ENCODE data around the gene PLB1. TPM values are rescaled to one million over a fixed set of nuclear protein-coding genes. Genes with fewer than 3 reads are reported as not detected.
"Not testable (repeated sequence)": the region's sequence is repeated elsewhere in the genome, so short reads cannot be mapped to it uniquely, and the experiment has no call there.

Gene PLB1
- polyA plus RNA-seq, 1 donor, result 2.0 TPM

GRCh38 chr2:28463893-28464292 lies 32.0 kb upstream of the PLB1 start:
- DNase-seq (ENCODE audit: low read depth), result no peak

- no peak for DNase-seq (ENCODE audit: low read depth)
Observed at GRCh38 chr2:28465148-28465885, 30.5 kb upstream of the PLB1 start.

DNA sequence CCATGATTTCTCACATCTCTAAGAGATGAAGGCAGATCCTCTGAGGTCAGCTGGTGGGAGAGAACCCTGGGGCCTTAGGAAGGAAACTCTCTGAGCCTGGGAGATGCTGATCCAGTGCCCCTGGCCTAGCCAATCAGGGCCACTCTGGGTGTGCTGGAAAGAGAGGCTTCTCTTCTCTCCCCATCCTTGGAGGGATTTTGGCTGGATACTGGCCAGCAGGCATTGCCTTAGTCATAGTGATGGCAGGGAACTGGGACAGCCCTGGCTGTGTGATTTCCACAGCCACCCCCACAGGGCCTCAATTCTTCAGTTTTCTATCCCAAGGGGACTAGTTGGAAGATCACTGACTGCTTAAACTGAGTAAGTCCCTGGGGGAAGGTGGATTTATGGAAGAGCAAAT lies 26.6 kb upstream of the PLB1 start:
- DNase-seq (ENCODE audit: low read depth), result no peak

DNA sequence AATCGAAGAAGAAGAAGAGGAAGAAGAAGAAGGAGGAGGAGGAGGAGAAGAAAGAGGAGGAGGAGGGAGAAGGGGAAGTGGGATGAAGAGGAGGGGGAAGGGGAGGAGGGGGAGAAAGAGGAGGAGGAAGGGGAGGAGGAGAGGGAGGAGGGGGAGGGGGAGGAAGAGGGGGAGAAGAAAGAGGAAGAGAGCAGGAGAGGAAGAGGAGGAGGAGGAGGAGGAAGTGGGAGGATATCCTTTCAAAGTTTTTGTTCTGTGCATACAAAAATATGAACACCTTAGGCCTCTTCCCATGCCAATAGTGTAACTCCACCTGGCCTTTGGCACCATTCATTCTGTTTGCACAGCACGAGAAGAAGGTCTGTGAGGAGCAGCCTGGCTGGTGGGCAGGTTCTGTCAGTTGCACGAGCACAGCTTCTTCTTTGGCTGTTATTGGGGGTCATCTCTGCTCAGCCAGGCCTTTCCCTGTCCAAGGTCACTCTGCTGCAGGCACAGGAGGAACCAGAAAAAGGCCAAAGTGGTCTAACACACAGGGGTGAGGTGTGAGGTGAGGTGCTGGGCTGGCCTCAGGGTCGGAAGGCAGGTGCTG lies 25.8 kb upstream of the PLB1 start:
- no peak for DNase-seq (ENCODE audit: low read depth)

DNA sequence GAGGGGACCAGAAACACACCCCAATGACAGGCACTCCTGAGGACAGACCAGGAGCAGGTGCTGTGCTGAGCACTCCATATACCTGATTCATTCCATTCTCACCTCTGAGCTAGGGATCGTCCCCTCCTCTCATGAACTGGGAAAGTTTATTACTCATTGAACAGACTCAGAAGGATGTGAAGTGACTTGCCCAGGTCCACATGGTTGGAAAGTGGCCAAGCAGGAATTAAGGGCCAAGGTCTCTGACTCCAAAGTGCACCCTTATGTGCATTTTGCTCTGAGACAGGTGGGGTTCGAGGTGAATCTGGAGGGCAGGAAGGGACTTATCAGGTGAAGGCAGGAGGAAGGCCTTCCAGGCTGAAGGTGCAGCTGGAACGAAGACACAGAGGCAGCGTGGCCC lies 25.1 kb upstream of the PLB1 start:
- DNase-seq (ENCODE audit: low read depth), result no peak

- no peak for DNase-seq (ENCODE audit: low read depth)
Observed at GRCh38 chr2:28471214-28471613, 24.6 kb upstream of the PLB1 start.

GRCh38 chr2:28471701-28472236 lies 24.1 kb upstream of the PLB1 start:
- no peak for DNase-seq (ENCODE audit: low read depth)

DNA sequence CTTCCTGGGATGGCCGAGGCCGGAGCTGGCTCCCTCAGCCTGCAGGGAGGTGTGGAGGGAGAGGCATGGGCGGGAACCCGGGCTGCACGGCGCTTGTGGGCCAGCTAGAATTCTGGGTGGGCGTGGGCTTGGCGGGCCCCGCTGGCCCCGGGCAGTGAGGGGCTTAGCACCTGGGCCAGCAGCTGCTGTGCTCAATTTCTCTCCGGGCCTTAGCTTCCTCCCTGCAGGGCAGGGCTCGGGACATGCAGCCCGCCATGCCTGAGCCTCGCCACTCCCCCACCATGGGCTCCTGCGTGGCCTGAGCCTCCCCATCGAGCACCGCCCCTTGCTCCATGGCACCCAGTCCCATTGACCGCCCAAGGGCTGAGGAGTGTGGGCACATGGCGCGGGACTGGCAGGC lies 23.2 kb upstream of the PLB1 start:
- DNase-seq (ENCODE audit: low read depth), result not testable (repeated sequence)

DNA sequence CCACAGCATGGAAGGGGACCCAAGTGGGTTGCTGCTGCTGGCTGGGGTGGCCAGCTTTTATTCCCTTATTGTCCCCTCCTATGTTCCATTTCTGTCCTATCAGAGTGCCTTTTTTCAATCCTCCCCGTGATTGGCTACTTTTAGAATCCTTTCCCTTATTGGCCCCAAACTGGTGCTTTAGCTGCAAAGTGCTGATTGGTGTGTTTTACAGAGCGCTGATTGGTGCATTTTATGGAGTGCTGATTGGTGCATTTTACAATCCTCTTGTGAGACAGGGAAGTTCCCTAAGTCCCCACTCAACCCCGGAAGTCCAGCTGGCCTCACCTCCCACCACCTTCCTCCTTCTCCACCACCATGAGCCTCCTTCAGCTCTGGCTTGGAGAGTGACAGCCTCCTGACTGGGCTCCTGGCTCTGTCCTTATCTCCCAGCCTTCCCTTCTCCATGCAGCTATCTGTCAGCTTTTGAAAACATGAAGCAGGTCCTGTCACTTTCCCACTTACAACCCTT lies 20.7 kb upstream of the PLB1 start:
- no peak for DNase-seq (ENCODE audit: low read depth)

- no peak for DNase-seq (ENCODE audit: low read depth)
Observed at GRCh38 chr2:28477087-28477486, 18.8 kb upstream of the PLB1 start.

DNA sequence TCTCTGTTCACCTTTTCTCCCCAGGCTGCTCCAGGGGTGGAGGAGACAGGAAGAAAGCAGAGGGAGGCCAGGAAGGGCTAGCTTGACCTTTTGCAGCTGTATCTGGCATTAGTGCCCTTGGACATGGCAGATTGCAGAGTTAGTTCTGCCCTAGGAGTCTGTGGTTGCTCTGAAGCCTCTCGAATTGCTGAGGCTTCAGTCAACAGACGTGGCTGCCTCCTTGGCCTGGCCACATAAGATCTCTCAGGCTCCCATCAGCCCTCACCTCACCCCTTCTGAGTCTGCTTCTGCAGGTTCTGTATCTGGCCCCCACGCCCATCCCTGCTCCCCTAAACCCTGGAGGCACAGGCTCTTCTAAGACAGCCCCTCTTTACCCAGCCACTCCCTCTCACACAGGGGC lies 18.2 kb upstream of the PLB1 start:
- DNase-seq (ENCODE audit: low read depth), result no peak

- no peak for DNase-seq (ENCODE audit: low read depth)
Observed at GRCh38 chr2:28480403-28481049, 15.3 kb upstream of the PLB1 start.

- DNase-seq (ENCODE audit: low read depth), result no peak
Observed at GRCh38 chr2:28481905-28482304, 14.0 kb upstream of the PLB1 start.

GRCh38 chr2:28484835-28485234 lies 11.0 kb upstream of the PLB1 start:
- DNase-seq (ENCODE audit: low read depth), result no peak

DNA sequence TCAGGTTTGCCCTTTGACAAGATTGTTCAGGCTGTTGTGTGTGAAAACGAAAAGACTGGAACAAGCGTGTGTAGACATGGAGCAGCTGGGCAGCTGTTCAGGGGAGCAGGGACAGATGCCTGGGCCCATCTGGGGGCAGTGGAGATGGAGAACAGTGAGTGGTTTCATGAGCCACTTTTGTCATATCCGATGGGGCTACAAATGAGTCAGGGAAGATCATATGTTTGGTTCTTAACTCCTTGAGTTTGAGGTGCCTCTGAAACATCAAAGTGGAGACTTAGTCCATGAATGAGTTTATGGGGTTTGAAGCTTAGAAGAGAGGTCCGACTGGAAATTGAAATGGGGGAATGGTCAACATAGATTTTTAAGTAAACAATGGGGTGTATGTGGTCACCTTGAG lies 9.3 kb upstream of the PLB1 start:
- DNase-seq (ENCODE audit: low read depth), result no peak

DNA sequence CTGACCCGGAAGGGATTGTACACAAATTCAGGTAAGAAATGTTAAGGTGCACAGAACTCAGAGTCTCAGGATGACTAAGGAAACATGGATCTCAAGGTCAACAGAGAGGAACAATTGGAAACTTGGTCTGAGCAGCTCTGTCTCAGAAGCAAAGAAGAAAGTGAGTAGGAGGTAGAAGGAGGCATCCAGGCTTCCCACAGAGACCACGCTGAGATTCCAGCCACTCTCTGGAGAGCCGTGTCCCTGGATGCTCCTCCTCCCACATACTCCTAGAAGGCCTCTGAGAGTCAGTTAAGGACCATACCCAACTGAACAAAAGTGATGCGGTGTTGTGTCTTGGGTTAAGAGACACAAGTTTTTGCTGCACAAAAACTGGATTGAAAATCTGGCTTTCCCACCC lies 8.6 kb upstream of the PLB1 start:
- DNase-seq (ENCODE audit: low read depth), result no peak

DNA sequence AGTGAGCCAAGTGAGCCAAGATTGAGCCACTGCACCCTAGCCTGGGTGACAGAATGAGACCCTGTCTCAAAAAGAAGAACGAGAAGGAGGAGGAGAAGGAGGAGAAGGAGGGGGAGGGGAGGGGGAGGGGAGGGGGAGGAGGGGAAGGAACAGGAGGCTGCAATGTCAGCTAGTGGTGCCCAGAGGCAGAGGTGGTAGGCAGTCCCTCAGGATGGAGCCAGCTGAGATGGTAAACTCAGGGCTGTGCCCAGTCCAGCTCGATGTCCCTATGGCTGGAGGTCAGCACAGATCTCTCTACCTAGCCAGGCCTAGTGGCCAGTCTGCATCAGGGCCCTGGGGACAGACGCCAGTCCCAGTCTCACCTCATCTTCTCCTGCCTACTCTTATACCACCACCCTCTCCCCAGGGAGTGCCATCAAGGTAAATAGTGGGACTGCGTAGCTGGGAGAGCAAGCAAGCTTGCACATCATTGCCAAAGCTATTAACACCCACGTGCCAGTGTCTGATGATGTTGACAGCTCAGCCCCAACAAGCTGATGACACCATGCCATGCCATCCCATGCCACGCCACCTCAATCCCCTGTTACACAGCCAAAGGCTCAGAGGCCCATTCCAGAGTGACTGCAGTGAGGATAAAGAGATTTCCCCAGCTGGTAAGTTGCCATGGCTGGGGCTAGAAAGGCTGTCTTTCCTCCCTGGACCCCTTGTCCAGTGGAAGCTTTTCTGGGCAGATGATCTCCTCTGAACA lies 7.6 kb upstream of the PLB1 start:
- DNase-seq (ENCODE audit: low read depth), result no peak

DNA sequence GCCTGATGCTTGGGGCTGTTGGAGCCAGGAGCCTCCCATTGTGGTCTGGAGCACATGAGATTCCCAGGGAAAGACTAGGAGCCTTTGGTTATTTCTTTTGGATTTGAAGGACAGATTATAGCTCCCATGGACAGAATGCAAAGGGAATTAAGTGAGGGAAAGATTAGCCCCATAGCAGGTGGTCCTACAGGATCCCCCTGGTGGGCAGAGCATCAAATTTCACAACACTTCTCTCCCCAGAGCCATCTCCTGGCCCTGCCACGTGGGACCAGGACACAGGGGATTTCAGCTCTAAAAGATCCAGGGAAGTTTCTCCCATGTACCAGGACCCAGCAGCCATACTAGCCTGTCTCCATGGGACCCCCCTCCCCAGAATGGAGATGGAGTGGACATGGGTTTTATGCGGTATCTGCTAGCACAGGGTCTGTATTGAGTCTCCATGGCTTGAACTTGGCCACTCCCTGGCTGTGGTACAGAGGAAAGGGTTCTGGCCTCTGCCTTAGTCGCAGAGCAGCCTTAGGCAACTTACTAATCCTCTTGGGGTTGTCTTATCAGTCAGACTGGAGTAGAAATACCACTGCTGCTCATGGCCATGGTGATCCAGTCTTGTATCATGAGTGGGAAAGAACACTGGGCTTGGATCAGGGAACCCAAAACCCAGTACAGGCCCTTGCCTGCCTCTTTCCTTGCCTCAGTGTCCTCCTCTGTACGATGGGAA lies 6.8 kb upstream of the PLB1 start:
- DNase-seq (ENCODE audit: low read depth), result no peak

DNA sequence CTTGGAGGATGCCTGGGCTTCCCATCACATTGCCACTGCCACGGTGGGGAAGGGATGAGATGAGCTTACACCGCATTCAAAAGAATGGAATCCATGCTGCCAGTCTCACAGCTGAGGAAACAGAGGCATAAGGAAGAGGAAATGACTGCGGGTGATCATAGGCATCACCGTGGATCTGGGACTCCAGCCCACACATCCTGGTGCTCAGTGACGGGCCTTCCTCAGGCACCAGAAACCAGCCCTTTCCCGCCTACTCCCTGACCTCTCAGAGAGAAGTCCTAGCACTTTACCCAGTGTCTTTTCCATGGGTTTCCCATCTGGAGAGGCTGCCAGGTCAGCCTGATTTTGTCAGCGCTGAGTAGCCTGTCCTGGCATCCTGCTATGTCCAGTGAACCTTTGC lies 5.3 kb upstream of the PLB1 start:
- no peak for DNase-seq (ENCODE audit: low read depth)

GRCh38 chr2:28492282-28492681 lies 3.6 kb upstream of the PLB1 start:
- DNase-seq (ENCODE audit: low read depth), result no peak

DNA sequence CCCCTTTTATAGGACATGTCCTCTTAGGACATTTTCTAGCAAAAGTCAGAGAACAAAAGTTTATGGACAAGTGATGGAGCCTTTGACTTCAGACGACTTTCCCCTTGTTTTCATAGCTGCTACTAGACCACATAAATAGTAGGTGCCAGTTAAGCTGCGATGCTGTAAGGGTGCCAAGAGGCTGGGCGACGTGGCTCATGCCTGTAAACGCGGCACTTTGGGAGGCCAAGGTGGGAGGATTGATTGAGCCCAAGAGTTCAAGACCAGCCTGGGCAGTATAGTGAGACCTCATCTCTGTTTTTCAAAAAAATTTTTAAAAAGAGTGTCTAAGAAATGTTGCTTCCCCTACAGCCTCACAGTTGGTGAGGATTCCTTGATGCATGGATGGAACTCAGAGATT lies 2.2 kb upstream of the PLB1 start:
- no peak for DNase-seq (ENCODE audit: low read depth)

All from forelimb muscle (tissue), 1 donor.